ENCODE results near the gene TMEM135.

TMEM135 gene

DNA sequence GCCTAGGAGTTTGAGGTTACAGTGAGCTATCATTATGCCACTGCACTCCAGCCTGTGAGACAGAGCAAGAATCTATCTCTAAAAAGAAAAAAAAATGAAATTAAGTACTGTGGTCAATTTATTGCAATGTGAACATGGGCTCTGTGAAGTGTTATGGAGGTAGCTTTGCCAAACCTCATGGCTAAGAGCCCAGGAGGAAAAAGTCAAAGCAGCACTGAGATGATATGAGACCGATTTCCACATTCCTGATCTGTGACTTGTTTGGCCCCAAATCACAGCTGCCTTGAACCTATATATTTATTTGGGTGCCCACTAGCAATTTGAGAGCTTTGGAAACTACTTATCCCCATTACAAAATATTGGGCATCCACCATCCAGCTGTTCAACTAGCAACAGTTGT lies 29.8 kb upstream of the TMEM135 start:
- TF ChIP-seq CTCF (IDR thresholded peaks at IDR 0.05; ENCODE audit: extremely low read depth, missing control alignments): no peak
- no peak for DNase-seq (ENCODE audit: low spot score)

GRCh38 chr11:87012089-87012488 lies 25.6 kb upstream of the TMEM135 start:
- no peak for TF ChIP-seq CTCF (IDR thresholded peaks at IDR 0.05; ENCODE audit: extremely low read depth, missing control alignments)
- DNase-seq (ENCODE audit: low spot score): no peak

GRCh38 chr11:87012673-87013072 lies 25.1 kb upstream of the TMEM135 start:
- no peak for TF ChIP-seq CTCF (IDR thresholded peaks at IDR 0.05; ENCODE audit: extremely low read depth, missing control alignments)
- DNase-seq (ENCODE audit: low spot score): no peak

DNA sequence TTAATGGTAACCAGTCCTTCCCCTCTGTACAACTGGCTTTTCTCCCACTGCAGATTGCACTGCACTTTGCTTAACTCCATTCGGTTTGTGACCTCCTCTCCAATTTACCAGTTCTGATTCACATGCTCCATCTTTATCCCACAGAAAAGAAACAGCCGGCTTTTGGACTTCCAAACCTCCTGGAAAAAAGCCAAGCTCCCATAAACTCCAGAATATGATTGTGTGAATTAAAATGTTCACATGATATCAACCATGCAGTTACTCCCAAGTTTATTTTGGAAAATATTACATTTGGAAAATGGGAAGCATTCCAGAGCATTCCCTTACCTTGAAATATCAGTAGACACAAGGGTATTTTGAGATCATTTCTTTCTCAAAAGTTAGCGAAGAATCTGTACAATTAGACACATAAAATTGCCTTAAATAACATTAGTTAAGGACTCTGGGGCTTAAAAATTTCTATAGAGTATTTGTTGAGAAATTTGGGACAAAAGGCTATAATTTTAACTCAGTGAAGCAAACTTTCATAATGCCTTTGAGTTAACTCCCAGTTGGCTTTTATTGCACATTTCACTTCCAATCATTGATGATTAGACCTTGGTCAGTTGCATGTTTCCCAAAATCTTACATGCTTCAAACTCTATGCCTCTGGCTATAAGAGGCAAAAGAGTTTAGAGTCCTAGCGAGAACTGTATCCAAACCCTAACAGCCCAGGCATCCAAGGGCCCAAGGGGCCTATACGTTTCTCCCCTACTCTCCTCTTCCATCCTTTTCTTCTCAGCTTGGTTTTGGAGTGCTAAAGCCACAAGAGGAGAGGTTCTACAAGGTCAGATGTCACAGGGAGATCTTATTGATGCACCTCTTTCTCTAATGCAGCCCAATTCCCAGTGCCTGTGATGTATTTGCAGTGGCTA lies 23.6 kb upstream of the TMEM135 start:
- no peak for DNase-seq (ENCODE audit: low spot score)
- TF ChIP-seq CTCF (IDR thresholded peaks at IDR 0.05; ENCODE audit: extremely low read depth, missing control alignments): no peak

- TF ChIP-seq CTCF (IDR thresholded peaks at IDR 0.05; ENCODE audit: extremely low read depth, missing control alignments): no peak
- DNase-seq (ENCODE audit: low spot score): no peak
Measured at GRCh38 chr11:87015645-87016044, 22.1 kb upstream of the TMEM135 start.

- no peak for TF ChIP-seq CTCF (IDR thresholded peaks at IDR 0.05; ENCODE audit: extremely low read depth, missing control alignments)
- no peak for DNase-seq (ENCODE audit: low spot score)
Measured at GRCh38 chr11:87019613-87020271, 18.0 kb upstream of the TMEM135 start.

DNA sequence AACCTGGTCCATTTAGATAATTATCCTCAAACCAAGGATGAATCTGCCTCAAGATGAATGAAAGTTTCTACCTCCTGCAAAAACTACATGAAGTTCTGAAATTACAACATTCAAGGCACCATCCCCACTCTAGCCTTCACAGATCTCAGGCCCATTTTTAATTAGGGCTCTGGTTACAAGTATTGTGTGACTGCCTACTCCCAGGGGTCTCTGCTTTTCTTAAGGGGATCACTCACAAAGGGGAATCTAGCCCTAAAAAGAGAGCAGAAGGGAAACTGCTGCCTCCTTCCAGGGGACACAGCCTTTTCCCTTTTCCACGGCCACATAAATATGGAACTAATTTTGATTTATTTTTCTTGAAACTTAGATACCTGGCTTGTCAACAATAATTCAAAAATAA lies 17.4 kb upstream of the TMEM135 start:
- no peak for TF ChIP-seq CTCF (IDR thresholded peaks at IDR 0.05; ENCODE audit: extremely low read depth, missing control alignments)
- DNase-seq (ENCODE audit: low spot score): no peak
